IPS DF 4.7 (cell line): ENCODE data around the gene GBE1.
A peak's percentile ranks its signal among the peaks of the same experiment; 100 is the strongest.
"Not testable (repeated sequence)": the region's sequence is repeated elsewhere in the genome, so short reads cannot be mapped to it uniquely, and the experiment has no call there.

Experiments used
- DNase-seq: peaks from one replicate; pipeline ENCODE4 v3.0.0-alpha.2; 2013; ENCODE audit warnings: low spot score; ENCODE audit errors: extremely low read depth

Gene GBE1

GRCh38 chr3:81760924-81761903 is at the start of gene GBE1:
Gene GBE1 (minus strand): TSS chr3:81761645. CDS start chr3:81761517, 128 bp downstream.
- peak; percentile 16 for DNase-seq

GRCh38 chr3:81808900-81809299 is 47.5 kb upstream of the GBE1 start:
- DNase-seq: no peak

GRCh38 chr3:81799403-81799802 is 38.0 kb upstream of the GBE1 start:
- no peak for DNase-seq

GRCh38 chr3:81793410-81793809 is 32.0 kb upstream of the GBE1 start:
- DNase-seq: no peak

GRCh38 chr3:81790117-81790516 is 28.7 kb upstream of the GBE1 start:
- DNase-seq: no peak

- DNase-seq: no peak
Observed at GRCh38 chr3:81789691-81790090, 28.2 kb upstream of the GBE1 start.

GRCh38 chr3:81788610-81789009 is 27.2 kb upstream of the GBE1 start:
- no peak for DNase-seq

GRCh38 chr3:81788044-81788443 is 26.6 kb upstream of the GBE1 start:
- DNase-seq: no peak

- DNase-seq: no peak
Observed at GRCh38 chr3:81782585-81782984, 21.1 kb upstream of the GBE1 start.

GRCh38 chr3:81778678-81779182 is 17.3 kb upstream of the GBE1 start:
- no peak for DNase-seq

GRCh38 chr3:81776643-81777042 is 15.2 kb upstream of the GBE1 start:
- DNase-seq: no peak

GRCh38 chr3:81770710-81771109 is 9.3 kb upstream of the GBE1 start:
- no peak for DNase-seq

- no peak for DNase-seq
Observed at GRCh38 chr3:81769299-81769698, 7.9 kb upstream of the GBE1 start.

- DNase-seq: not testable (repeated sequence)
Observed at GRCh38 chr3:81767250-81767859, 5.9 kb upstream of the GBE1 start.

- DNase-seq: no peak
Observed at GRCh38 chr3:81765400-81765799, 4.0 kb upstream of the GBE1 start.

GRCh38 chr3:81764665-81765064 is 3.2 kb upstream of the GBE1 start:
- no peak for DNase-seq

GRCh38 chr3:81764002-81764401 is 2.6 kb upstream of the GBE1 start:
- DNase-seq: no peak

GRCh38 chr3:81763001-81763400 is 1.6 kb upstream of the GBE1 start:
- no peak for DNase-seq

GRCh38 chr3:81761904-81762580 is 597 bp upstream of the GBE1 start:
- no peak for DNase-seq

- DNase-seq: no peak
Observed at GRCh38 chr3:81760215-81760614, 1.2 kb downstream of the GBE1 start.

GRCh38 chr3:81758771-81759170 is 2.7 kb downstream of the GBE1 start:
- not testable (repeated sequence) for DNase-seq

- no peak for DNase-seq
Observed at GRCh38 chr3:81758275-81758674, 3.2 kb downstream of the GBE1 start.
